Astrocyte (in vitro differentiated cells and primary cell): ENCODE measurements around the gene OSTC. TPM values are rescaled to one million over a fixed set of nuclear protein-coding genes. Genes with fewer than 3 reads are reported as not detected.

Experiments
- DNase-seq: peaks from one replicate; pipeline ENCODE4 v3.0.0-alpha.2; 2010; ENCODE audit warnings: low read depth
- FAIRE-seq: peaks from 2 replicates; lab custom pipeline; 2011; peaks lifted over from hg19 to GRCh38; lab: Jason Lieb, UNC
- H2AFZ ChIP-seq: 2 replicates; pipeline ENCODE4 v1.6.0; 2012; ENCODE audit warnings: low read depth, low read length, inconsistent platforms
- H3K27ac ChIP-seq: 2 replicates; pipeline ENCODE4 v1.5.1; 2011; ENCODE audit warnings: low read depth, low read length, inconsistent platforms
- H3K27me3 ChIP-seq: 2 replicates; pipeline ENCODE4 v1.6.0; 2011; ENCODE audit warnings: low read length, inconsistent platforms; ENCODE audit not compliant: insufficient read depth
- H3K36me3 ChIP-seq: 2 replicates; pipeline ENCODE4 v1.5.1; 2011; ENCODE audit warnings: low read length, inconsistent platforms; ENCODE audit not compliant: insufficient read depth
- H3K4me1 ChIP-seq: 2 replicates; pipeline ENCODE4 v1.5.1; 2011; ENCODE audit warnings: low read length, inconsistent platforms; ENCODE audit not compliant: insufficient read depth
- H3K4me2 ChIP-seq: 2 replicates; pipeline ENCODE4 v1.6.0; 2012; ENCODE audit warnings: low read length, inconsistent platforms
- H3K4me3 ChIP-seq: 2 replicates; pipeline ENCODE4 v1.5.1; 2011; ENCODE audit warnings: low read depth, mild to moderate bottlenecking, low read length, inconsistent platforms; ENCODE audit not compliant: insufficient read depth
- H3K79me2 ChIP-seq: 2 replicates; pipeline ENCODE4 v1.6.0; 2012; ENCODE audit warnings: mild to moderate bottlenecking, low read length, inconsistent platforms; ENCODE audit not compliant: insufficient read depth
- H3K9ac ChIP-seq: 2 replicates; pipeline ENCODE4 v1.6.0; 2012; ENCODE audit warnings: mild to moderate bottlenecking, low read length, inconsistent platforms
- H3K9me3 ChIP-seq: 2 replicates; pipeline ENCODE4 v1.5.1; 2012; ENCODE audit warnings: low read depth, mild to moderate bottlenecking, low read length, inconsistent platforms; ENCODE audit not compliant: insufficient read depth
- H4K20me1 ChIP-seq: 2 replicates; pipeline ENCODE4 v1.6.0; 2012; ENCODE audit warnings: low read length, inconsistent platforms; ENCODE audit not compliant: insufficient read depth
- H3K27ac Mint-ChIP-seq: one replicate; pipeline ENCODE4 v1.8.0; 2021; ENCODE audit warnings: mild to moderate bottlenecking, mixed read lengths; ENCODE audit not compliant: unreplicated experiment
- H3K27me3 Mint-ChIP-seq: one replicate; pipeline ENCODE4 v1.8.0; 2021; ENCODE audit warnings: low read depth, mixed read lengths; ENCODE audit not compliant: unreplicated experiment
- H3K36me3 Mint-ChIP-seq: one replicate; pipeline ENCODE4 v1.8.0; 2021; ENCODE audit warnings: low read depth, mixed read lengths; ENCODE audit not compliant: unreplicated experiment
- H3K4me1 Mint-ChIP-seq: one replicate; pipeline ENCODE4 v1.8.0; 2021; ENCODE audit warnings: low read depth, mixed read lengths; ENCODE audit not compliant: unreplicated experiment
- H3K4me3 Mint-ChIP-seq: one replicate; pipeline ENCODE4 v1.8.0; 2021; ENCODE audit warnings: mild to moderate bottlenecking, moderate library complexity, mixed read lengths; ENCODE audit not compliant: unreplicated experiment
- H3K9me3 Mint-ChIP-seq: one replicate; pipeline ENCODE4 v1.8.0; 2021; ENCODE audit warnings: mild to moderate bottlenecking, mixed read lengths; ENCODE audit not compliant: unreplicated experiment
- CTCF ChIP-seq: IDR thresholded peaks from 2 replicates; pipeline ENCODE4 v1.5.1; 2011; ENCODE audit warnings: low read depth, mild to moderate bottlenecking, inconsistent platforms, low read length, moderate library complexity; ENCODE audit not compliant: insufficient read depth
- EZH2 ChIP-seq: IDR thresholded peaks from 2 replicates; pipeline ENCODE4 v1.6.1; 2012; ENCODE audit warnings: mild to moderate bottlenecking, low read length, inconsistent platforms; ENCODE audit not compliant: insufficient read depth
- total RNA-seq: library from RNA; stranded (reverse); gene quantifications from 2 replicates; pipeline ENCODE4 v1.2.1, GENCODE V29; 2021

Gene OSTC
- total RNA-seq, 1 donor from 2014 or later, result 240 TPM

GRCh38 chr4:108626056-108626455, 24.3 kb upstream of the OSTC start:
- H3K79me2 ChIP-seq, result peaks cover 56% of the 10 kb centered on the region

GRCh38 chr4:108628411-108628810, 22.0 kb upstream of the OSTC start:
- Mint-ChIP-seq H3K9me3 (no peaks in the 10 kb centered on the region), H3K27me3 (no peaks in the 10 kb centered on the region), H3K4me3 (no peak overlapping the region), H3K4me1 (peaks cover 17% of the 10 kb centered on the region), H3K27ac (peak overlapping the region; percentile 26), H3K36me3 (peaks cover 32% of the 10 kb centered on the region)
- H3K27me3 ChIP-seq, result no peaks in the 10 kb centered on the region
- peaks cover 71% of the 10 kb centered on the region for H3K36me3 ChIP-seq
- H3K4me2 ChIP-seq, result no peak overlapping the region
- H2AFZ ChIP-seq, result no peak overlapping the region
- DNase-seq (peak; percentile 28), FAIRE-seq (no peak)
- peaks cover 32% of the 10 kb centered on the region for H3K79me2 ChIP-seq
- H3K27ac ChIP-seq, result no peak overlapping the region
- TF ChIP-seq CTCF (no peak), EZH2 (no peak)
- no peak overlapping the region for H3K4me3 ChIP-seq
- H4K20me1 ChIP-seq, result peaks cover 52% of the 10 kb centered on the region
- H3K9me3 ChIP-seq, result no peaks in the 10 kb centered on the region
- peaks cover 11% of the 10 kb centered on the region for H3K4me1 ChIP-seq
- H3K9ac ChIP-seq, result no peak overlapping the region

More at GRCh38 chr4:108626056-108626455, 24.3 kb upstream of the OSTC start:
- Histone ChIP-seq H3K27me3 (no peaks in the 10 kb centered on the region), H3K4me3 (no peak overlapping the region), H2AFZ (no peak overlapping the region), H3K9me3 (no peaks in the 10 kb centered on the region), H3K9ac (no peak overlapping the region), H3K27ac (no peak overlapping the region), H4K20me1 (peaks cover 68% of the 10 kb centered on the region), H3K4me2 (no peak overlapping the region), H3K36me3 (peaks cover 62% of the 10 kb centered on the region), H3K4me1 (peaks cover 28% of the 10 kb centered on the region)
- no peaks in the 10 kb centered on the region for H3K9me3 Mint-ChIP-seq
- no peak overlapping the region for H3K4me3 Mint-ChIP-seq
- TF ChIP-seq EZH2 (no peak), CTCF (no peak)
- peaks cover 37% of the 10 kb centered on the region for H3K36me3 Mint-ChIP-seq
- peaks cover 25% of the 10 kb centered on the region for H3K4me1 Mint-ChIP-seq
- H3K27me3 Mint-ChIP-seq, result no peaks in the 10 kb centered on the region
- no peak for DNase-seq
- no peak for FAIRE-seq
- H3K27ac Mint-ChIP-seq, result no peak overlapping the region

- Histone ChIP-seq H3K27ac (no peak overlapping the region), H3K4me1 (no peaks in the 10 kb centered on the region), H3K27me3 (no peaks in the 10 kb centered on the region), H3K36me3 (peaks cover 42% of the 10 kb centered on the region), H4K20me1 (peaks cover 8% of the 10 kb centered on the region), H3K4me2 (no peak overlapping the region), H2AFZ (no peak overlapping the region), H3K79me2 (no peaks in the 10 kb centered on the region), H3K9me3 (no peaks in the 10 kb centered on the region), H3K9ac (no peak overlapping the region), H3K4me3 (no peak overlapping the region)
- Mint-ChIP-seq H3K27me3 (no peaks in the 10 kb centered on the region), H3K27ac (no peak overlapping the region), H3K36me3 (peaks cover 21% of the 10 kb centered on the region), H3K4me3 (no peak overlapping the region), H3K9me3 (no peaks in the 10 kb centered on the region), H3K4me1 (peaks cover 8% of the 10 kb centered on the region)
- no peak for DNase-seq
- no peak for FAIRE-seq
- no peak for TF ChIP-seq EZH2
- TF ChIP-seq CTCF, result no peak
These were observed 15.2 kb upstream of the OSTC start for GRCh38 chr4:108635070-108635655.
